GM12878 (cell line): ENCODE data around the gene DCBLD2. TPM values are rescaled to one million over a fixed set of nuclear protein-coding genes. Genes with fewer than 3 reads are reported as not detected.

Experiments used
- ATAC-seq: fragments of 200-7000 bp; cut with Tn5 transposase; 3 replicates; pipeline ENCODE4 v1.9.1; 2020; ENCODE audit warnings: mild to moderate bottlenecking, moderate library complexity
- BruUV-seq: library from RNA; stranded (reverse); fragments of 400-500 nt; replicated peaks from 2 replicates; lab custom pipeline; 2021; lab: Mats Ljungman, UMichigan
- CTCF ChIA-PET: fragments of 300-600 bp; sonication (Branson Sonifier 250); formaldehyde crosslinking; extraction: SDS; loops from one replicate; lab custom pipeline; 2021; ENCODE audit warnings: inconsistent platforms; lab: Yijun Ruan, JAX
- POLR2A ChIA-PET: fragments of 350-600 bp; formaldehyde crosslinking; extraction: SDS; loops from one replicate; lab custom pipeline; 2021; ENCODE audit warnings: inconsistent platforms; lab: Charles Lee
- RAD21 ChIA-PET: fragments of 300-600 bp; sonication (Branson Sonifier 250); formaldehyde crosslinking; loops from one replicate; lab custom pipeline; 2023; ENCODE audit warnings: antibody characterized with exemption; ENCODE audit not compliant: unreplicated experiment; lab: Charles Lee
- SMC1A ChIA-PET: fragments of 300-600 bp; sonication (Branson Sonifier 250); formaldehyde crosslinking; loops from one replicate; lab custom pipeline; 2023; ENCODE audit not compliant: unreplicated experiment, uncharacterized antibody; lab: Charles Lee
- DNase-seq: peaks from one replicate; pipeline ENCODE4 v3.0.0-alpha.2; 2011; ENCODE audit warnings: low read depth, low spot score
- FAIRE-seq: peaks from 3 replicates; lab custom pipeline; 2011; peaks lifted over from hg19 to GRCh38; lab: Jason Lieb, UNC
- H2AFZ ChIP-seq: 2 replicates; pipeline ENCODE4 v1.6.0; 2011; ENCODE audit warnings: low read depth, low read length, control low read depth; ENCODE audit not compliant: control insufficient read depth
- H3K27ac ChIP-seq: 2 replicates; pipeline ENCODE4 v1.5.1; 2011; ENCODE audit warnings: control low read depth; ENCODE audit not compliant: control insufficient read depth, insufficient read depth
- H3K27me3 ChIP-seq, 2 experiments: replicated peaks in 1 of 2; 2 replicates each; pipeline versions ENCODE4 v1.6.0 to v1.6.1; 2011; ENCODE audit warnings: low read length in 1 of 2; ENCODE audit not compliant: control insufficient read depth in 2 of 2, insufficient read depth in 2 of 2
- H3K36me3 ChIP-seq, 2 experiments: 2 replicates each; pipeline ENCODE4 v1.5.1; 2011; ENCODE audit warnings: low read length in 1 of 2; ENCODE audit not compliant: control insufficient read depth in 2 of 2, insufficient read depth in 2 of 2
- H3K4me1 ChIP-seq: 2 replicates; pipeline ENCODE4 v1.6.1; 2011; ENCODE audit warnings: mild to moderate bottlenecking, low read length, moderate library complexity, mixed read lengths; ENCODE audit not compliant: control insufficient read depth, insufficient read depth
- H3K4me2 ChIP-seq: 2 replicates; pipeline ENCODE4 v1.6.0; 2011; ENCODE audit warnings: control low read depth; ENCODE audit not compliant: control insufficient read depth, insufficient read depth
- H3K4me3 ChIP-seq: fragments of 200-600 bp; sonication (generic); 2 replicates; pipeline ENCODE4 v1.5.1; 2016
- H3K79me2 ChIP-seq: 2 replicates; pipeline ENCODE4 v1.6.0; 2011; ENCODE audit warnings: low read length; ENCODE audit not compliant: control insufficient read depth, insufficient read depth
- H3K9ac ChIP-seq: 2 replicates; pipeline ENCODE4 v1.8.0; 2011; ENCODE audit warnings: low read length, control low read depth, mixed read lengths; ENCODE audit not compliant: control insufficient read depth, insufficient read depth
- H3K9me3 ChIP-seq: replicated peaks from 3 replicates; pipeline ENCODE4 v1.5.1; 2011; ENCODE audit warnings: mild to moderate bottlenecking, low read length; ENCODE audit not compliant: control insufficient read depth, insufficient read depth
- H4K20me1 ChIP-seq: 2 replicates; pipeline ENCODE4 v1.6.0; 2011; ENCODE audit not compliant: control insufficient read depth, insufficient read depth
- BRCA1 ChIP-seq: IDR thresholded peaks from 2 replicates; pipeline ENCODE4 v1.6.1; 2011; ENCODE audit warnings: low read depth, low read length, improper control_type of control experiment
- CBFB ChIP-seq: IDR thresholded peaks from 2 replicates; pipeline ENCODE4 v1.6.1; 2016; ENCODE audit warnings: antibody characterized with exemption, low read depth
- GABPA ChIP-seq: IDR thresholded peaks from 2 replicates; pipeline ENCODE4 v1.6.1; 2014; ENCODE audit warnings: antibody characterized with exemption, low read depth, mild to moderate bottlenecking, inconsistent platforms
- USF1 ChIP-seq: IDR thresholded peaks from 2 replicates; pipeline ENCODE4 v1.6.1; 2011; ENCODE audit warnings: borderline replicate concordance, low read depth, mild to moderate bottlenecking, moderate library complexity, mixed read lengths, low read length; ENCODE audit not compliant: insufficient read depth; ENCODE audit errors: extremely low read length
- USF2 ChIP-seq: IDR thresholded peaks from 2 replicates; pipeline ENCODE4 v1.6.1; 2011; ENCODE audit warnings: low read depth, low read length, improper control_type of control experiment, borderline replicate concordance
- ZSCAN29 ChIP-seq: fragments of 450-650 bp; IDR thresholded peaks from 2 replicates; pipeline ENCODE4 v1.6.1; 2017; ENCODE audit warnings: mild to moderate bottlenecking, moderate library complexity
- WGBS: methylation state at CpG from one replicate; pipeline ENCODE4 v1.1.6; 2016; ENCODE audit warnings: low lambda C conversion rate; ENCODE audit not compliant: insufficient replicate concordance, insufficient coverage; ENCODE audit errors: missing lambda C conversion rate; 5-methylcytosine and 5-hydroxymethylcytosine counted together
- in situ Hi-C: fragments of 300-500 bp; cut with MboI; formaldehyde crosslinking; loops from 9 replicates; pipeline ENCODE4 v1.14.3; 2018; ENCODE audit warnings: mixed read lengths
- intact Hi-C: fragments of 100-400 bp; cut with micrococcal nuclease; formaldehyde crosslinking; loops from one replicate; pipeline ENCODE4 v1.14.2; 2022; ENCODE audit not compliant: unreplicated experiment
- polyA plus RNA-seq, 11 experiments: library from polyadenylated mRNA; depleted of rRNA in 4 of 11; unstranded in 6 of 11; stranded (reverse) in 5 of 11; fragments of >200 nt; fragmentation: Nextera tagmentation in 4 of 11; fragmentation: Illumina TruSeq in 1 of 11; extraction: Ambion mirVana in 4 of 11; extraction: Trizol in 1 of 11; gene quantifications; 1 replicate in 1 of 11; 2 replicates in 10 of 11; pipeline versions ENCODE4 v1.2.1 to v1.2.3, GENCODE V29; 2011 to 2016; ENCODE audit warnings: inconsistent platforms in 2 of 11, missing spikeins in 2 of 11, low read depth in 1 of 11
- total RNA-seq, 4 experiments: library from RNA; depleted of rRNA in 3 of 4; stranded (reverse); fragments of >200 nt in 3 of 4; fragmentation: Illumina TruSeq in 1 of 4; extraction: Trizol in 1 of 4; gene quantifications; 2 replicates each; pipeline versions ENCODE4 v1.2.1 to v1.2.3, GENCODE V29; 2013 to 2021

DCBLD2 gene
- total and polyA plus RNA-seq, 10 of the 15 experiments (the other 5 are each of a cell fraction or from before 2014, with no cell fraction given): 1.6 to 5.9 (median 4.7) TPM

- Histone ChIP-seq H3K36me3 (no peaks in the 10 kb centered on the region), H4K20me1 (no peaks in the 10 kb centered on the region), H3K9me3 (no peaks in the 10 kb centered on the region), H3K4me2 (no peak overlapping the region), H3K27me3 (no peaks in the 10 kb centered on the region), H3K79me2 (no peaks in the 10 kb centered on the region), H3K9ac (no peak overlapping the region), H3K4me1 (no peaks in the 10 kb centered on the region), H3K4me3 (no peak overlapping the region), H2AFZ (no peak overlapping the region), H3K27ac (no peak overlapping the region)
- in situ Hi-C loops (loop anchor here (25.0 kb wide), 1 partner anchor 470 kb away; no protein-coding TSS in a partner anchor), intact Hi-C loops (no loop called here)
- 100% methylated on average over 1 of the region's 1 CpG for WGBS
- CTCF ChIA-PET: interaction anchor here (0.6 to 1.2 kb wide), 2 partner anchors 206 to 211 kb away, joined by 3 to 8 read pairs; no protein-coding TSS in a partner anchor
- SMC1A ChIA-PET: interaction anchor here (1.2 kb wide), 1 partner anchor 206 kb away, joined by 7 read pairs; no protein-coding TSS in a partner anchor
- DNase-seq: no peak
- BruUV-seq: no TSS peak
- TF ChIP-seq USF2 (no peak), USF1 (no peak), GABPA (no peak), BRCA1 (no peak), ZSCAN29 (no peak), CBFB (no peak)
- ATAC-seq: no peak
- POLR2A ChIA-PET: no interaction called here
- RAD21 ChIA-PET: interaction anchor here (1.3 kb wide), 1 partner anchor 206 kb away, joined by 5 read pairs; no protein-coding TSS in a partner anchor
- FAIRE-seq: no peak
Measured at GRCh38 chr3:98807561-98807960, 93.9 kb downstream of the DCBLD2 start.
